Natural killer cell treated with Interleukin-12 subunit alpha and Interleukin-12 subunit beta and Interleukin-15 and Interleukin-18, amount 100 ng/mL, for 72 hours (primary cell): Measurements from ENCODE around the gene LTBP1. TPM values are rescaled to one million over a fixed set of nuclear protein-coding genes. Genes with fewer than 3 reads are reported as not detected.

Experiments
- ATAC-seq, 2 donors: fragments of 150-1000 bp; cut with Tn5 transposase in 1 of 2; sonication (Bioruptor Pico), chemical (Tn5 transposase) in 1 of 2; 2 replicates each; pipeline ENCODE4 v1.10.0; 2021
- DNase-seq: peaks from one replicate; pipeline ENCODE4 v3.0.0; 2022; ENCODE audit warnings: low spot score
- H3K27ac Mint-ChIP-seq, 2 donors: 1 replicate in 1 of 2; 2 replicates in 1 of 2; pipeline ENCODE4 v1.8.0; 2022; ENCODE audit warnings: mixed read lengths in 2 of 2, mild to moderate bottlenecking in 1 of 2, moderate library complexity in 1 of 2
- H3K27me3 Mint-ChIP-seq, 2 donors: 1 replicate in 1 of 2; 2 replicates in 1 of 2; pipeline ENCODE4 v1.8.0; 2022; ENCODE audit warnings: mixed read lengths in 2 of 2
- H3K36me3 Mint-ChIP-seq: one replicate; pipeline ENCODE4 v1.8.0; 2022; ENCODE audit warnings: mixed read lengths
- H3K4me1 Mint-ChIP-seq, 2 donors: 1 replicate in 1 of 2; 2 replicates in 1 of 2; pipeline ENCODE4 v1.8.0; 2022; ENCODE audit warnings: low read depth in 2 of 2, mixed read lengths in 2 of 2, mild to moderate bottlenecking in 1 of 2
- H3K4me3 Mint-ChIP-seq: one replicate; pipeline ENCODE4 v1.8.0; 2022; ENCODE audit warnings: mixed read lengths
- H3K9me3 Mint-ChIP-seq: 2 replicates; pipeline ENCODE4 v1.8.0; 2022; ENCODE audit warnings: mixed read lengths
- total RNA-seq, 2 donors: library from RNA; stranded (reverse); gene quantifications; one replicate each; pipeline ENCODE4 v1.2.3, GENCODE V29; 2022

Gene LTBP1
- total RNA-seq, 2 donors from 2014 or later = 0.39 to 0.76 TPM

DNA sequence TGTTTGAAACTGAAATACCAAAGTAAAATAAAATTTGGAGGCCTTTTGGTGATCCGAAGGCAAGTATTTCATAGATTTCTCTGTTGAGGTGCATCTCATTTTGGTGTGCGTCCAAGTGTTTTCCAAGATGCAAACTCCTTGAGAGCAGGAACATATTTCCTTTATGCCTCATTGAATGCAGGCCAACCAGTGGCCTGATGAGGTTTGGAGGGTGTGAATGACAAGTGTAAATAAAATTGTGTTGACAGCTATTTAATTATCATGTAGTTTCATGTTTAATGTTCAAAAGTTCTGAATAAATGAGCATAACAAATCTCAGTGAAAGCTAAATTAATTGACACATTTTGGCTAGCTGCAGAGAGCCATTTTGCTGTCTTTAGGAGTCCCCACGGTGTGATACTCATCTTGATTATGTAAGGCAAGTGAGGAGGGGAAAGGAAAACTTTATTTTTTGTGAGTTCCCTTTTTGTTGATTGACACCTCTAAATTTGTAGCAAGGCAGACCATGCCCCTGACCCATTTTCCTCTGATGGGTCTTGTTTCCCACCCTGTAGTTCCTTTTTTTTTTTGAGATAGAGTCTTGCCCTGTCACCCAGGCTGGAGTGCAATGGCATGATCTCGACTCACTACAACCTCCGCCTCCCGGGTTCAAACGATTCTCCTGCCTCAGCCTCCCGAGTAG lies 6.3 kb upstream of the LTBP1 start:
- H3K36me3 Mint-ChIP-seq = no peaks in the 10 kb centered on the region
- no peaks in the 10 kb centered on the region for H3K4me1 Mint-ChIP-seq
- H3K4me3 Mint-ChIP-seq = no peak overlapping the region
- no peak for DNase-seq
- H3K27me3 Mint-ChIP-seq = peaks cover 8 to 24% of the 10 kb centered on the region in 2 donors
- no peaks in the 10 kb centered on the region for H3K9me3 Mint-ChIP-seq
- ATAC-seq = no peak
- H3K27ac Mint-ChIP-seq = no peak overlapping the region

DNA sequence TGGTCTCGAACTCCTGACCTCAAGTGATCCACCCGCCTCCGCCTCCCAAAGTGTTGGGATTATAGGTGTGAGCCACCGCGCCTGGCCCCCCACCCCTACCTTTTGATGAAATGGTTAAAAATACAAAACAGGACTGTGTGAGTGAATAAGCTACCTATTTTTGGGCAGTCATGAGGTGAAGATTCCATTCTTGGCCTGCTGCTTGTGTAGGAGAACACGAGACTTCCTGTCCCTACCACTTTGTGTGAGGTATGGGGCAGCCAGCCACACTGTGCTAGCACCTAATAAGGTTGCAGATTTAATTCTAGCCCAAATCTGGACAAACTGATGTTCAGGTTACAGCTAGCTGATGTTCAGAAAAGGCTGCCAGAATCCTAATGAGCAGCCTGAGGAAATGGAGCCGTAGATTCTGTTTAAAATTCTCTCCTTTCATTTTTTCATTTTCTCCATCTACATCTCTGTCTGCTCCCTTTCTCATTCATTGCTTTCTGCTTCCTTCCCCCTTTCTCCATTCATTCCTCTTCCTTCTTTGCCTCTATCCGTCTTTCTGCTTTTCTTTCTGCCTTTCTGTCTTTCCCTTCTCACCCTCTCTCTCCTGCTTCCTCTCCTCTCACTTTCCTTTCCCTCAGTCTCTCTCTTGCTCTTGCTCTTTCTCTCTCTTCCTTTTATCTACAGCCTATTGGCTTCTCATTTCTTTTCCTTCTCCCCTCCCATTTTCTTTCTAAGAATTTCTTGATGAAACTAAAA lies 4.6 kb upstream of the LTBP1 start:
- Mint-ChIP-seq H3K9me3 (no peaks in the 10 kb centered on the region), H3K4me3 (no peak overlapping the region)

DNA sequence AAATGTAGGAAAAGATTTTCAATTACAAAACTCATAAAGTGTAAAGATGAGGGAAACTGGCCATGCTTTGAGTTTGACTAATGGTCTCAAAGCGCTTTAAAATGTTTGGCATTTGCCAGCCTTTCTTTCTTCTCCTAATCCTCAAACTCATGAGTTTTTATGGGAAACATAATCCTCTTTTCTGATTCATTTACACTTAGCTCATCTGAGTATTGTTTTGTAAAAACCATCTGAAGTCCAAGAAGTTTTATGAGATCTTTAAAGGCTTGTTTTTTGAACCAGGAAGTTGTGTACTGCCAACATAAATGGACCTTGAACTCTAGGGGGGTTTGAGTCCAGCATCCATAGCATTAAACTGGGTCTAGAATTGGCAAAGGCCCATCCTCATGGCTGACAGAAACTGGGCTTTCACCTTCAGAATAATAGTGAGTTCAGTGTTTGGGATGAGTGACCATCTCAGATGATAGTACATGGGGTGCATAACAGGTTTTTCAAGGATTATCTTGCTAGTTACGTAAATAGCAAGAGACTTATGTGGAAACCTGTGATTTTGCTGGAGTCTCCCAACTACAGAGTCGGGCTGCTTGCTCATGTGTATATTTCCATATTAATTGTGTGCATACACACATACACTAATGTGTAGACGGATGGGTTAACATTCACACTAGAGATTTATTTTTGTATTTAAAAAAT lies 3.8 kb upstream of the LTBP1 start:
- Mint-ChIP-seq H3K4me3 (no peak overlapping the region), H3K4me1 (no peaks in the 10 kb centered on the region), H3K27ac (no peak overlapping the region), H3K9me3 (no peaks in the 10 kb centered on the region), H3K36me3 (no peaks in the 10 kb centered on the region), H3K27me3 (peaks cover 6 to 11% of the 10 kb centered on the region in 2 donors)
- ATAC-seq = no peak
- DNase-seq = no peak

More for the DNA sequence above, 4.6 kb upstream of the LTBP1 start:
- Mint-ChIP-seq H3K27me3 (peaks cover 8 to 16% of the 10 kb centered on the region in 2 donors), H3K36me3 (no peaks in the 10 kb centered on the region), H3K4me1 (no peaks in the 10 kb centered on the region), H3K27ac (no peak overlapping the region)
- DNase-seq = no peak
- no peak for ATAC-seq

DNA sequence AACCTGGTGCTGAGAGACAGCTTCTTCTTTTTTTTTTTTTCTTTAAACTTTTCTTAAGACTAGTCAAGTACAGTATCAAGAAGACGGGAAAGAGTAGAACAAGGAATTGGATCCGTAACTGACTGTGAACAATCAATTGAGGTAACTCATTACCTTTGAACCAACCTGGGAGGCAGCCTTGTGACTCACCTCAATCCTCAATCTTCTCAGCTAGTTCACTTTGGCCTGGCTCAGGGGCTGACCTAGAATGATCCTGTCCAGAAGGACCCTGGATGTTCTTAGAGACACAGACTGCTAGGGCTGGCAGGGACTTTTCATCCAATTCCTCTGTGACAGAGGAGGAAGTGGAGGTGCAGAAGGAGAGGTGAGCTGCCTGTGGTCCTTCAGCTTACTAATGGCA lies 1.5 kb upstream of the LTBP1 start:
- ATAC-seq = no peak
- no peaks in the 10 kb centered on the region for H3K36me3 Mint-ChIP-seq
- H3K4me1 Mint-ChIP-seq = peaks cover 0 to 4% of the 10 kb centered on the region in 2 donors
- peaks cover 11 to 12% of the 10 kb centered on the region in 2 donors for H3K27me3 Mint-ChIP-seq
- H3K27ac Mint-ChIP-seq = no peak overlapping the region
- DNase-seq = no peak
- H3K9me3 Mint-ChIP-seq = no peaks in the 10 kb centered on the region
- no peak overlapping the region for H3K4me3 Mint-ChIP-seq

DNA sequence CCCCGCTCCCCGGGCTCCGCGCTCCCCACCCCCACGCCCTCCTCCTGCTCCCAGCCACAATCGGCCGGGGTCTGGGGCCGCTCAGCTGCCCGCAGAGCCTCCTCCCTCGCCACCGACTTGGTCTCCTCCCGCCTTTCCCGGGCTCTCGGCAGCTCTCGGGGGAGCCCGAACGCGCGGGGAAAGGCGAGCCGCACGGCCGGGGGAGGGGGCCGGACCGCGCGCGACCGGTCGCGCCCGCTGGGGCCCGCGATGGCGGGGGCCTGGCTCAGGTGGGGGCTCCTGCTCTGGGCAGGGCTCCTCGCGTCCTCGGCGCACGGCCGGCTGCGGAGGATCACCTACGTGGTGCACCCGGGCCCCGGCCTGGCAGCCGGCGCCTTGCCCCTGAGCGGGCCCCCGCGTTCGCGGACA lies 327 bp downstream of the LTBP1 start:
- ATAC-seq (peak; percentile 26 to 33), DNase-seq (no peak)
- peaks cover 11 to 12% of the 10 kb centered on the region in 2 donors for H3K27me3 Mint-ChIP-seq
- H3K9me3 Mint-ChIP-seq = no peaks in the 10 kb centered on the region
- peak overlapping the region; percentile 76 for H3K4me3 Mint-ChIP-seq
- no peak overlapping the region for H3K27ac Mint-ChIP-seq
- peaks cover 4 to 8% of the 10 kb centered on the region in 2 donors for H3K4me1 Mint-ChIP-seq
- H3K36me3 Mint-ChIP-seq = no peaks in the 10 kb centered on the region

DNA sequence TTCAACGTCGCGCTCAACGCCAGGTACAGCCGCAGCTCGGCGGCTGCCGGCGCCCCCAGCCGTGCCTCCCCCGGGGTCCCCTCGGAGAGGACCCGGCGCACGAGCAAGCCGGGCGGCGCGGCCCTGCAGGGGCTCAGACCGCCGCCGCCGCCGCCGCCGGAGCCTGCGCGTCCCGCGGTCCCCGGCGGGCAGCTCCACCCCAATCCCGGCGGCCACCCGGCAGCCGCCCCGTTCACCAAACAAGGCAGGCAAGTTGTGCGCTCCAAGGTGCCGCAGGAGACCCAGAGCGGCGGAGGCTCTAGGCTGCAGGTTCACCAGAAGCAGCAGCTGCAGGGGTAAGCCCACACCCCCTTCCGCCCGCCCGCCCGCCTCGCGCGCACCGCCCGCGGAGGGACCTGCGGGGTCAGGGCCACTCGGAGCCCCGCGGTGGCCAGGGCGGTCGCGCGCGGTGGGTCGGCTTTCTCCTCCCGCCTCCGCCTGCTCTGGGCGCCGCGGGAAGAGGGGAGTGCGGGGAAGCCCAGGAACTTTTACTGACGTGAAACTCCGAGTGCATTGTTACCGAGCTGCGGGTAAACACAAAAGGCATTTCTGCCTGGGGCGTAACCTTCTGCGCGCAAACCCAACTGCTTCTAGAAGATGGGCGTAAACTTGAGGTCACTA lies 861 bp downstream of the LTBP1 start:
- ATAC-seq = peak; percentile 33 to 55
- Mint-ChIP-seq H3K27me3 (peaks cover 11 to 17% of the 10 kb centered on the region in 2 donors), H3K4me1 (peaks cover 4 to 8% of the 10 kb centered on the region in 2 donors), H3K36me3 (no peaks in the 10 kb centered on the region), H3K27ac (no peak overlapping the region), H3K9me3 (no peaks in the 10 kb centered on the region), H3K4me3 (peak overlapping the region; percentile 78)
- no peak for DNase-seq

GRCh38 chr2:32948266-32948665 lies 1.5 kb downstream of the LTBP1 start:
- ATAC-seq = no peak
- no peaks in the 10 kb centered on the region for H3K36me3 Mint-ChIP-seq
- H3K27ac Mint-ChIP-seq = no peak overlapping the region
- H3K4me1 Mint-ChIP-seq = peaks cover 4 to 8% of the 10 kb centered on the region in 2 donors
- DNase-seq = no peak
- peaks cover 11 to 19% of the 10 kb centered on the region in 2 donors for H3K27me3 Mint-ChIP-seq
- H3K9me3 Mint-ChIP-seq = no peaks in the 10 kb centered on the region
- H3K4me3 Mint-ChIP-seq = peak overlapping the region; percentile 78

GRCh38 chr2:32949260-32949659 lies 2.5 kb downstream of the LTBP1 start:
- DNase-seq (no peak), ATAC-seq (no peak)
- no peak overlapping the region for H3K4me3 Mint-ChIP-seq
- peaks cover 4 to 8% of the 10 kb centered on the region in 2 donors for H3K4me1 Mint-ChIP-seq
- no peaks in the 10 kb centered on the region for H3K36me3 Mint-ChIP-seq
- H3K27me3 Mint-ChIP-seq = peaks cover 11 to 19% of the 10 kb centered on the region in 2 donors
- H3K27ac Mint-ChIP-seq = no peak overlapping the region
- H3K9me3 Mint-ChIP-seq = no peaks in the 10 kb centered on the region

DNA sequence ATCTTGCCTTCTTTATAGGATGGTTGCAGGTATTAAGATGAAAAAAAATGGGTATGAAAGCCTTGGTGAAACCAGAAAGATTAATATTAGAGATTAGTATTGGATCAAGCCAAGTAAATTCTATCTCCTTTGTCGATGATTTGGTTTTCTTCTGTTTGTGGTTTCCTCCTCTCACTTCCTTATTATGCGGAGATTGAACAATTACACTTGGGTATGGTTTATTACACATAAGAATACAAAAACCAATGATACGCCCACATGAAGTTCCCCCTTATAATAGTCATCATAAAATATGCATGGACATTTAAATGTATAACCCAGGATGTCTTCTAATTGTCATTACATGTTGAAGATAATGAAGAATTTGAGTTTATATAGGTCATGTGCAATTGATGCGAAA lies 4.9 kb downstream of the LTBP1 start:
- H3K9me3 Mint-ChIP-seq = no peaks in the 10 kb centered on the region
- peaks cover 15 to 24% of the 10 kb centered on the region in 2 donors for H3K27me3 Mint-ChIP-seq
- ATAC-seq = no peak
- no peak overlapping the region for H3K27ac Mint-ChIP-seq
- H3K4me1 Mint-ChIP-seq = peaks cover 4 to 8% of the 10 kb centered on the region in 2 donors
- no peaks in the 10 kb centered on the region for H3K36me3 Mint-ChIP-seq
- no peak overlapping the region for H3K4me3 Mint-ChIP-seq
- DNase-seq = no peak

GRCh38 chr2:32952761-32953476 lies 6.2 kb downstream of the LTBP1 start:
- DNase-seq (no peak), ATAC-seq (no peak)
- peaks cover 20 to 25% of the 10 kb centered on the region in 2 donors for H3K27me3 Mint-ChIP-seq
- no peak overlapping the region for H3K4me3 Mint-ChIP-seq
- H3K27ac Mint-ChIP-seq = no peak overlapping the region
- H3K36me3 Mint-ChIP-seq = no peaks in the 10 kb centered on the region
- H3K4me1 Mint-ChIP-seq = peaks cover 4 to 8% of the 10 kb centered on the region in 2 donors
- no peaks in the 10 kb centered on the region for H3K9me3 Mint-ChIP-seq

DNA sequence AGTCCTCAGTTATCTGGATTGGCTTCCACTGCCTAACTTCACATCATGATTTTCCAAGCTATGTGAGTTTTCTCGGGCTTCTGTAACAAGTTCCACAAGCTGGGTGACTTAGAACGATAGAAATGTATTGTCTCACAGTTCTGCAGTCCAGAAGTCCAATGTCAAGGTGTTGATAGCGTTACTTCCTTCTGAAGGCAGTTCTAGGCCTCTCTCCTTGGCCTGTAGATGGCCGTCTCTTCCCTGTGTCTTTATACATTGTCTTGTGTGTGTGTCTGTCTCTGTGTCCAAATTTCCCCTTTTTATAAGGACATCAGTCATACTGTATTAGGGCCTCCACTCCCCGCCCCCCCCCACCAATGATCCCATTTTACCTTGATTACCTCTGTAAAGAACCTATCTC lies 7.5 kb downstream of the LTBP1 start:
- peaks cover 20 to 21% of the 10 kb centered on the region in 2 donors for H3K27me3 Mint-ChIP-seq
- H3K27ac Mint-ChIP-seq = no peak overlapping the region
- H3K36me3 Mint-ChIP-seq = no peaks in the 10 kb centered on the region
- H3K9me3 Mint-ChIP-seq = no peaks in the 10 kb centered on the region
- ATAC-seq (no peak), DNase-seq (no peak)
- no peak overlapping the region for H3K4me3 Mint-ChIP-seq
- H3K4me1 Mint-ChIP-seq = peaks cover 0 to 8% of the 10 kb centered on the region in 2 donors

- Mint-ChIP-seq H3K9me3 (no peaks in the 10 kb centered on the region), H3K4me1 (no peaks in the 10 kb centered on the region), H3K4me3 (no peak overlapping the region), H3K27ac (no peak overlapping the region), H3K27me3 (peaks cover 13 to 26% of the 10 kb centered on the region in 2 donors), H3K36me3 (no peaks in the 10 kb centered on the region)
- DNase-seq (no peak), ATAC-seq (no peak)
Observed at GRCh38 chr2:32958821-32959220, 12.1 kb downstream of the LTBP1 start.

DNA sequence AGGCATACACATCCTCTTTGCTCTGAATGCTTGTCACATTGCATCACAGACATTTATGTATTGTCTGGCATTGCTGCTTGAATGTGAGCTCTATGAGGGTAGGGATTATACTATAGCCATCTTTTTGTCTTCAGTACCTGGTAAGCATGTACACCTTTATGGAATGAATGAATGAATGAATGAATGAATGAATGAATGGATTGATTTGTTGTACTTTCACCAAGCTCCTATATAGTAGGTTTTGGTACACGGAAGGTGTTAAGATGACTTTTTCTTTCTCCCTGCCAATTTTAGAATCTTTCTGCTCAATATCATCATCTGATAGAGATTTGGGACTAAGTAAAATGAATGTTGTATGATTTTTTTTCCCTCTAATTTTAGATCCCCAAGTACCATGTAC lies 13.5 kb downstream of the LTBP1 start:
- ATAC-seq (no peak), DNase-seq (no peak)
- Mint-ChIP-seq H3K4me1 (no peaks in the 10 kb centered on the region), H3K9me3 (no peaks in the 10 kb centered on the region), H3K27me3 (peaks cover 13 to 24% of the 10 kb centered on the region in 2 donors), H3K4me3 (no peak overlapping the region), H3K36me3 (no peaks in the 10 kb centered on the region), H3K27ac (no peak overlapping the region)
